HPDE6-E6E7 (cell line): ENCODE data around the gene CCDC110.
A peak's percentile ranks its signal among the peaks of the same experiment; 100 is the strongest.
"Not testable (repeated sequence)": the region's sequence is repeated elsewhere in the genome, so short reads cannot be mapped to it uniquely, and the experiment has no call there.

Experiments used
- DNase-seq: peaks from one replicate; pipeline ENCODE4 v3.0.0; 2011; ENCODE audit warnings: missing footprints; ENCODE audit errors: extremely low spot score

Gene CCDC110

GRCh38 chr4:185471235-185472102 lies at the start of gene CCDC110:
TSS of gene CCDC110 (minus strand) at chr4:185471733. CDS start at chr4:185471683, 50 bp downstream.
- DNase-seq, result peak; percentile 70

- DNase-seq, result no peak
These were observed 48.6 kb upstream of the CCDC110 start for GRCh38 chr4:185520119-185520518.

GRCh38 chr4:185518494-185518893 lies 47.0 kb upstream of the CCDC110 start:
- DNase-seq, result no peak

GRCh38 chr4:185518069-185518468 lies 46.5 kb upstream of the CCDC110 start:
- DNase-seq, result no peak

GRCh38 chr4:185515248-185515647 lies 43.7 kb upstream of the CCDC110 start:
- no peak for DNase-seq

- DNase-seq, result no peak
These were observed 42.7 kb upstream of the CCDC110 start for GRCh38 chr4:185514182-185514697.

GRCh38 chr4:185513489-185514181 lies 42.1 kb upstream of the CCDC110 start:
- no peak for DNase-seq

- DNase-seq, result no peak
These were observed 41.0 kb upstream of the CCDC110 start for GRCh38 chr4:185512516-185512915.

- DNase-seq, result not testable (repeated sequence)
These were observed 39.7 kb upstream of the CCDC110 start for GRCh38 chr4:185511243-185511642.

GRCh38 chr4:185510806-185511205 lies 39.3 kb upstream of the CCDC110 start:
- no peak for DNase-seq

- DNase-seq, result peak; percentile 69
These were observed 36.6 kb upstream of the CCDC110 start for GRCh38 chr4:185508181-185508580.

- DNase-seq, result no peak
These were observed 34.9 kb upstream of the CCDC110 start for GRCh38 chr4:185506422-185506821.

- DNase-seq, result no peak
These were observed 32.8 kb upstream of the CCDC110 start for GRCh38 chr4:185504098-185505047.

- no peak for DNase-seq
These were observed 30.9 kb upstream of the CCDC110 start for GRCh38 chr4:185502386-185502785.

- DNase-seq, result no peak
These were observed 29.0 kb upstream of the CCDC110 start for GRCh38 chr4:185500576-185500975.

- no peak for DNase-seq
These were observed 28.5 kb upstream of the CCDC110 start for GRCh38 chr4:185500035-185500434.

- no peak for DNase-seq
These were observed 17.1 kb upstream of the CCDC110 start for GRCh38 chr4:185488650-185489049.

GRCh38 chr4:185481401-185481800 lies 9.9 kb upstream of the CCDC110 start:
- no peak for DNase-seq

GRCh38 chr4:185480016-185480732 lies 8.6 kb upstream of the CCDC110 start:
- DNase-seq, result no peak

GRCh38 chr4:185479507-185479971 lies 8.0 kb upstream of the CCDC110 start:
- no peak for DNase-seq

GRCh38 chr4:185473247-185473646 lies 1.7 kb upstream of the CCDC110 start:
- no peak for DNase-seq
